ENCODE results near the gene KRR1. TPM values are rescaled to one million over a fixed set of nuclear protein-coding genes. Genes with fewer than 3 reads are reported as not detected.

The KRR1 gene
- total RNA-seq, 1 experiment from 2014 or later: 63.8 TPM

GRCh38 chr12:75480469-75480949 is 30.9 kb downstream of the KRR1 start, which contains the start of gene GLIPR1:
Gene GLIPR1 (plus strand): TSS chr12:75480755. CDS start chr12:75480881, 126 bp downstream.
- peaks cover 88% of the 10 kb centered on the region for H3K4me1 ChIP-seq (ENCODE audit: low read length)
- H3K4me2 ChIP-seq (ENCODE audit: low read depth, low read length, poor library complexity, severe bottlenecking): peak within 1 kb of the TSS; percentile 87
- peak; percentile 92 for DNase-seq
- peak within 1 kb of the TSS; percentile 93 for H3K27ac ChIP-seq (ENCODE audit: low read length)
- peaks cover 7% of the 10 kb centered on the region; the same call in 1 of the 2 replicates for H3K36me3 ChIP-seq (ENCODE audit: insufficient read depth, low read length)
- H3K4me3 ChIP-seq (ENCODE audit: low read length): peak within 1 kb of the TSS; percentile 73
- no peaks in the 10 kb centered on the region for H3K9me3 ChIP-seq (ENCODE audit: low read length)
- no peaks in the 10 kb centered on the region for H3K9me2 ChIP-seq (replicated peaks; ENCODE audit: insufficient read depth, low read length)
- peak within 1 kb of the TSS; percentile 68 for H2AFZ ChIP-seq (ENCODE audit: low read length)
- H3K27me3 ChIP-seq (ENCODE audit: low read length): no peaks in the 10 kb centered on the region
- H4K20me1 ChIP-seq (ENCODE audit: insufficient read depth, low read depth, low read length): no peaks in the 10 kb centered on the region
- peaks cover 37% of the 10 kb centered on the region for H3K79me2 ChIP-seq (ENCODE audit: low read length)
- peak within 1 kb of the TSS; percentile 77 for H3K9ac ChIP-seq (ENCODE audit: low read length)

- peak overlapping the region; percentile 77 for H3K9ac ChIP-seq (ENCODE audit: low read length)
- no peaks in the 10 kb centered on the region for H4K20me1 ChIP-seq (ENCODE audit: insufficient read depth, low read depth, low read length)
- no peaks in the 10 kb centered on the region for H3K9me2 ChIP-seq (replicated peaks; ENCODE audit: insufficient read depth, low read length)
- H3K36me3 ChIP-seq (ENCODE audit: insufficient read depth, low read length): peaks cover 5% of the 10 kb centered on the region; the same call in 1 of the 2 replicates
- no peaks in the 10 kb centered on the region for H3K27me3 ChIP-seq (ENCODE audit: low read length)
- H2AFZ ChIP-seq (ENCODE audit: low read length): peak overlapping the region; percentile 68
- peak overlapping the region; percentile 87 for H3K4me2 ChIP-seq (ENCODE audit: low read depth, low read length, poor library complexity, severe bottlenecking)
- H3K4me1 ChIP-seq (ENCODE audit: low read length): peaks cover 89% of the 10 kb centered on the region
- peak overlapping the region; percentile 93 for H3K27ac ChIP-seq (ENCODE audit: low read length)
- DNase-seq: no peak
- H3K9me3 ChIP-seq (ENCODE audit: low read length): no peaks in the 10 kb centered on the region
- peaks cover 35% of the 10 kb centered on the region for H3K79me2 ChIP-seq (ENCODE audit: low read length)
- H3K4me3 ChIP-seq (ENCODE audit: low read length): peak overlapping the region; percentile 73
These were observed 31.4 kb downstream of the KRR1 start for GRCh38 chr12:75479963-75480461.

- DNase-seq: peak; percentile 86
- Histone ChIP-seq H3K9ac (ENCODE audit: low read length) (peak overlapping the region; percentile 38), H3K27ac (ENCODE audit: low read length) (peak overlapping the region; percentile 74), H3K36me3 (ENCODE audit: insufficient read depth, low read length) (0 out of 2 replicates have a peak, but pooled peaks cover under 1% of the 10 kb centered on the region), H4K20me1 (ENCODE audit: insufficient read depth, low read depth, low read length) (no peaks in the 10 kb centered on the region), H3K4me2 (ENCODE audit: low read depth, low read length, poor library complexity, severe bottlenecking) (peak overlapping the region; percentile 56), H3K79me2 (ENCODE audit: low read length) (peaks cover 20% of the 10 kb centered on the region), H2AFZ (ENCODE audit: low read length) (peak overlapping the region; percentile 17), H3K4me3 (ENCODE audit: low read length) (peak overlapping the region; percentile 17; the same call in 1 of the 2 replicates), H3K9me2 (replicated peaks; ENCODE audit: insufficient read depth, low read length) (no peaks in the 10 kb centered on the region), H3K4me1 (ENCODE audit: low read length) (peaks cover 88% of the 10 kb centered on the region), H3K9me3 (ENCODE audit: low read length) (no peaks in the 10 kb centered on the region), H3K27me3 (ENCODE audit: low read length) (no peaks in the 10 kb centered on the region)
These were observed 33.2 kb downstream of the KRR1 start for GRCh38 chr12:75478116-75478794.

GRCh38 chr12:75477137-75477536 is 34.3 kb downstream of the KRR1 start:
- no peak for DNase-seq
- no peaks in the 10 kb centered on the region for H4K20me1 ChIP-seq (ENCODE audit: insufficient read depth, low read depth, low read length)
- no peak overlapping the region for H3K4me3 ChIP-seq (ENCODE audit: low read length)
- H3K4me2 ChIP-seq (ENCODE audit: low read depth, low read length, poor library complexity, severe bottlenecking): peak overlapping the region; percentile 18
- peak overlapping the region; percentile 74 for H3K27ac ChIP-seq (ENCODE audit: low read length)
- no peaks in the 10 kb centered on the region for H3K27me3 ChIP-seq (ENCODE audit: low read length)
- H2AFZ ChIP-seq (ENCODE audit: low read length): peak overlapping the region; percentile 82
- no peaks in the 10 kb centered on the region for H3K9me3 ChIP-seq (ENCODE audit: low read length)
- H3K9ac ChIP-seq (ENCODE audit: low read length): no peak overlapping the region
- H3K9me2 ChIP-seq (replicated peaks; ENCODE audit: insufficient read depth, low read length): no peaks in the 10 kb centered on the region
- no peaks in the 10 kb centered on the region for H3K36me3 ChIP-seq (ENCODE audit: insufficient read depth, low read length)
- H3K4me1 ChIP-seq (ENCODE audit: low read length): peaks cover 87% of the 10 kb centered on the region
- H3K79me2 ChIP-seq (ENCODE audit: low read length): peaks cover 10% of the 10 kb centered on the region

GRCh38 chr12:75476071-75476470 is 35.3 kb downstream of the KRR1 start:
- Histone ChIP-seq H3K4me2 (ENCODE audit: low read depth, low read length, poor library complexity, severe bottlenecking) (no peak overlapping the region), H4K20me1 (ENCODE audit: insufficient read depth, low read depth, low read length) (no peaks in the 10 kb centered on the region), H2AFZ (ENCODE audit: low read length) (no peak overlapping the region), H3K27ac (ENCODE audit: low read length) (no peak overlapping the region), H3K36me3 (ENCODE audit: insufficient read depth, low read length) (no peaks in the 10 kb centered on the region), H3K79me2 (ENCODE audit: low read length) (no peaks in the 10 kb centered on the region), H3K9ac (ENCODE audit: low read length) (no peak overlapping the region), H3K9me3 (ENCODE audit: low read length) (no peaks in the 10 kb centered on the region), H3K4me3 (ENCODE audit: low read length) (no peak overlapping the region), H3K9me2 (replicated peaks; ENCODE audit: insufficient read depth, low read length) (no peaks in the 10 kb centered on the region), H3K27me3 (ENCODE audit: low read length) (no peaks in the 10 kb centered on the region), H3K4me1 (ENCODE audit: low read length) (peaks cover 87% of the 10 kb centered on the region)
- DNase-seq: no peak

- Histone ChIP-seq H3K36me3 (ENCODE audit: insufficient read depth, low read length) (no peaks in the 10 kb centered on the region), H3K27me3 (ENCODE audit: low read length) (no peaks in the 10 kb centered on the region), H3K9me2 (replicated peaks; ENCODE audit: insufficient read depth, low read length) (no peaks in the 10 kb centered on the region), H3K4me2 (ENCODE audit: low read depth, low read length, poor library complexity, severe bottlenecking) (no peak overlapping the region), H3K9ac (ENCODE audit: low read length) (no peak overlapping the region), H3K4me3 (ENCODE audit: low read length) (no peak overlapping the region), H2AFZ (ENCODE audit: low read length) (peak overlapping the region; percentile 70; the same call in 1 of the 2 replicates), H4K20me1 (ENCODE audit: insufficient read depth, low read depth, low read length) (no peaks in the 10 kb centered on the region), H3K4me1 (ENCODE audit: low read length) (peaks cover 70% of the 10 kb centered on the region), H3K79me2 (ENCODE audit: low read length) (no peaks in the 10 kb centered on the region), H3K27ac (ENCODE audit: low read length) (peak overlapping the region; percentile 96), H3K9me3 (ENCODE audit: low read length) (no peaks in the 10 kb centered on the region)
- no peak for DNase-seq
These were observed 37.3 kb downstream of the KRR1 start for GRCh38 chr12:75474116-75474515.

- DNase-seq: peak; percentile 94
- no peaks in the 10 kb centered on the region for H4K20me1 ChIP-seq (ENCODE audit: insufficient read depth, low read depth, low read length)
- no peaks in the 10 kb centered on the region for H3K9me2 ChIP-seq (replicated peaks; ENCODE audit: insufficient read depth, low read length)
- H3K79me2 ChIP-seq (ENCODE audit: low read length): no peaks in the 10 kb centered on the region
- peak overlapping the region; percentile 69 for H3K4me2 ChIP-seq (ENCODE audit: low read depth, low read length, poor library complexity, severe bottlenecking)
- peaks cover 50% of the 10 kb centered on the region for H3K4me1 ChIP-seq (ENCODE audit: low read length)
- H2AFZ ChIP-seq (ENCODE audit: low read length): peak overlapping the region; percentile 44
- no peaks in the 10 kb centered on the region for H3K9me3 ChIP-seq (ENCODE audit: low read length)
- H3K27ac ChIP-seq (ENCODE audit: low read length): peak overlapping the region; percentile 96
- no peaks in the 10 kb centered on the region for H3K27me3 ChIP-seq (ENCODE audit: low read length)
- no peaks in the 10 kb centered on the region for H3K36me3 ChIP-seq (ENCODE audit: insufficient read depth, low read length)
- H3K9ac ChIP-seq (ENCODE audit: low read length): peak overlapping the region; percentile 69
- H3K4me3 ChIP-seq (ENCODE audit: low read length): peak overlapping the region; percentile 36
These were observed 39.2 kb downstream of the KRR1 start for GRCh38 chr12:75471902-75472890.
